Endothelial cell of umbilical vein (primary cell): ENCODE measurements around the gene EMC6. TPM values are rescaled to one million over a fixed set of nuclear protein-coding genes. Genes with fewer than 3 reads are reported as not detected.

Experiments used
- BruUV-seq: library from RNA; stranded (reverse); fragments of 400-500 nt; replicated peaks from 2 replicates; lab custom pipeline; 2021; lab: Mats Ljungman, UMichigan
- CTCF ChIA-PET: fragments of 300-600, 350-600 bp; sonication (Branson Sonifier 250); formaldehyde crosslinking; loops from one replicate; lab custom pipeline; 2021; ENCODE audit warnings: antibody characterized with exemption, inconsistent platforms; lab: Charles Lee
- POLR2A ChIA-PET: fragments of 300-600, 350-600 bp; sonication (Branson Sonifier 250); formaldehyde crosslinking; loops from one replicate; lab custom pipeline; 2021; ENCODE audit warnings: antibody characterized with exemption, inconsistent platforms; lab: Charles Lee
- DNase-seq: peaks from one replicate; pipeline ENCODE4 v3.0.0-alpha.2; 2011; ENCODE audit warnings: low read depth, low spot score
- FAIRE-seq: peaks from 2 replicates; lab custom pipeline; 2011; peaks lifted over from hg19 to GRCh38; lab: Jason Lieb, UNC
- H2AFZ ChIP-seq: 2 replicates; pipeline ENCODE4 v1.6.0; 2012; ENCODE audit warnings: low read depth, low read length, control low read depth, inconsistent platforms
- H3K27ac ChIP-seq: 2 replicates; pipeline ENCODE4 v1.5.1; 2011; ENCODE audit warnings: low read depth, mild to moderate bottlenecking, control low read depth, low read length, moderate library complexity; ENCODE audit not compliant: insufficient read depth
- H3K27me3 ChIP-seq, 2 experiments: 2 replicates each; pipeline versions ENCODE4 v1.6.0 to v1.6.1; 2011; ENCODE audit warnings: low read length in 2 of 2, mixed read lengths in 1 of 2; ENCODE audit not compliant: control insufficient read depth in 2 of 2, insufficient read depth in 2 of 2
- H3K36me3 ChIP-seq, 2 experiments: 2 replicates in 1 of 2; 3 replicates in 1 of 2; pipeline ENCODE4 v1.5.1; 2011; ENCODE audit warnings: low read length in 2 of 2, mild to moderate bottlenecking in 1 of 2, moderate library complexity in 1 of 2; ENCODE audit not compliant: control insufficient read depth in 2 of 2, insufficient read depth in 2 of 2; ENCODE audit errors: extremely low read depth in 1 of 2
- H3K4me1 ChIP-seq: 3 replicates; pipeline ENCODE4 v1.5.1; 2011; ENCODE audit warnings: mild to moderate bottlenecking, low read length; ENCODE audit not compliant: control insufficient read depth, insufficient read depth; ENCODE audit errors: extremely low read depth
- H3K4me2 ChIP-seq: 2 replicates; pipeline ENCODE4 v1.6.1; 2011; ENCODE audit warnings: low read length, control low read depth, mixed read lengths; ENCODE audit not compliant: insufficient read depth
- H3K4me3 ChIP-seq, 3 experiments: fragments of 200-600 bp in 1 of 3; sonication (generic), shearing (Covaris generic) in 1 of 3; replicated peaks in 1 of 3; 2 replicates each; pipeline ENCODE4 v1.5.1; 2011 to 2016; ENCODE audit warnings: control low read depth in 3 of 3, low read length in 3 of 3, mild to moderate bottlenecking in 2 of 3, inconsistent platforms in 1 of 3, low read depth in 1 of 3, moderate library complexity in 1 of 3; ENCODE audit not compliant: insufficient read depth in 1 of 3
- H3K79me2 ChIP-seq: 2 replicates; pipeline ENCODE4 v1.6.0; 2012; ENCODE audit warnings: low read length, inconsistent platforms; ENCODE audit not compliant: control insufficient read depth, insufficient read depth
- H3K9ac ChIP-seq: replicated peaks from 2 replicates; pipeline ENCODE3; 2011; ENCODE audit warnings: low read length, control low read depth; ENCODE audit not compliant: insufficient read depth; ENCODE audit errors: extremely low read depth
- H3K9me1 ChIP-seq: replicated peaks from 3 replicates; pipeline ENCODE4 v1.6.0; 2011; ENCODE audit warnings: mild to moderate bottlenecking, low read length; ENCODE audit not compliant: control insufficient read depth, insufficient read depth; ENCODE audit errors: extremely low read depth
- H3K9me3 ChIP-seq: replicated peaks from 2 replicates; pipeline ENCODE4 v1.5.1; 2012; ENCODE audit warnings: low read length, inconsistent platforms; ENCODE audit not compliant: control insufficient read depth, insufficient read depth
- H4K20me1 ChIP-seq: replicated peaks from 2 replicates; pipeline ENCODE3; 2011; ENCODE audit warnings: mild to moderate bottlenecking, low read length; ENCODE audit not compliant: control insufficient read depth, insufficient read depth; ENCODE audit errors: extremely low read depth
- EZH2 ChIP-seq: IDR thresholded peaks from 2 replicates; pipeline ENCODE4 v1.6.1; 2012; ENCODE audit warnings: borderline replicate concordance, low read depth, mild to moderate bottlenecking, moderate library complexity, low read length, inconsistent platforms; ENCODE audit not compliant: severe bottlenecking
- FOS ChIP-seq: IDR thresholded peaks from 2 replicates; pipeline ENCODE4 v1.6.1; 2011; ENCODE audit warnings: mild to moderate bottlenecking, low read length, moderate library complexity, borderline replicate concordance; ENCODE audit not compliant: insufficient read depth
- GATA2 ChIP-seq: IDR thresholded peaks from 2 replicates; pipeline ENCODE4 v1.7.0; 2011; ENCODE audit warnings: low read depth, mild to moderate bottlenecking, moderate library complexity, mixed read lengths, low read length; ENCODE audit not compliant: insufficient read length, insufficient read depth
- JUN ChIP-seq: IDR thresholded peaks from 2 replicates; pipeline ENCODE4 v1.6.1; 2011; ENCODE audit warnings: borderline replicate concordance, low read depth; ENCODE audit not compliant: insufficient read length, insufficient read depth
- MYC ChIP-seq: IDR thresholded peaks from one replicate; pipeline ENCODE4 v1.6.1; 2011; ENCODE audit warnings: mild to moderate bottlenecking, low read depth, low read length
- POLR2A ChIP-seq: IDR thresholded peaks from 2 replicates; pipeline ENCODE4 v1.6.1; 2012; ENCODE audit warnings: low read depth, mild to moderate bottlenecking, control low read depth, low read length
- POLR2AphosphoS5 ChIP-seq: IDR thresholded peaks from 2 replicates; pipeline ENCODE4 v1.6.1; 2012; ENCODE audit warnings: low read depth, mild to moderate bottlenecking, control low read depth, low read length, moderate library complexity; ENCODE audit not compliant: insufficient read depth
- dilution Hi-C: fragments of 300-500 bp; cut with MboI; formaldehyde crosslinking; loops from one replicate; pipeline ENCODE4 v1.15.0; 2019; ENCODE audit warnings: low sequenced_read_pairs; ENCODE audit not compliant: extremely low pct_ligation_motif_present
- intact Hi-C: fragments of 100-400 bp; cut with micrococcal nuclease; formaldehyde crosslinking; loops from one replicate; pipeline ENCODE4 v1.10.0; 2022
- polyA plus RNA-seq, 4 experiments: library from polyadenylated mRNA; depleted of rRNA in 3 of 4; stranded (reverse) in 3 of 4; unstranded in 1 of 4; fragments of >200 nt; gene quantifications; 2 replicates each; pipeline versions ENCODE4 v1.2.1 to v1.2.3, GENCODE V29; 2011 to 2012; ENCODE audit warnings: missing spikeins in 1 of 4
- total RNA-seq: library from RNA; stranded (reverse); gene quantifications from 2 replicates; pipeline ENCODE4 v1.2.3, GENCODE V29; 2021

Gene EMC6
- total and polyA plus RNA-seq, 2 donors (not counting 3 experiments of a cell fraction or from before 2014, with no cell fraction given): 54.0 to 105 TPM

- no peaks in the 10 kb centered on the region for H3K79me2 ChIP-seq
- dilution Hi-C loops (no loop called here), intact Hi-C loops (no loop called here)
- H3K9ac ChIP-seq: no peak overlapping the region
- no peaks in the 10 kb centered on the region for H4K20me1 ChIP-seq
- DNase-seq: peak; percentile 64
- H2AFZ ChIP-seq: no peak overlapping the region
- peaks cover 0 to 9% of the 10 kb centered on the region in 2 experiments for H3K36me3 ChIP-seq
- no peaks in the 10 kb centered on the region for H3K9me1 ChIP-seq
- TF ChIP-seq FOS (peak; percentile 67), JUN (peak; percentile 52), POLR2AphosphoS5 (peak; percentile 22), MYC (no peak)
- peak overlapping the region; percentile 21 for H3K4me2 ChIP-seq
- peak overlapping the region; percentile 12 for H3K27ac ChIP-seq
- CTCF ChIA-PET: interaction anchor here (1.0 to 1.3 kb wide), 5 partner anchors 8 to 28 kb away, joined by 3 to 6 read pairs (median 3); no protein-coding TSS in a partner anchor
- POLR2A ChIA-PET: interaction anchor here (1.1 kb wide), 1 partner anchor 43 kb away, joined by 3 read pairs; no protein-coding TSS in a partner anchor
- H3K4me3 ChIP-seq: no peak overlapping the region
- peaks cover 9% of the 10 kb centered on the region for H3K4me1 ChIP-seq
- no peaks in the 10 kb centered on the region for H3K27me3 ChIP-seq
- H3K9me3 ChIP-seq: no peaks in the 10 kb centered on the region
- no TSS peak for BruUV-seq
- peak; percentile 97 for FAIRE-seq
Observed at GRCh38 chr17:3710951-3711383, 42.4 kb downstream of the EMC6 start.

DNA sequence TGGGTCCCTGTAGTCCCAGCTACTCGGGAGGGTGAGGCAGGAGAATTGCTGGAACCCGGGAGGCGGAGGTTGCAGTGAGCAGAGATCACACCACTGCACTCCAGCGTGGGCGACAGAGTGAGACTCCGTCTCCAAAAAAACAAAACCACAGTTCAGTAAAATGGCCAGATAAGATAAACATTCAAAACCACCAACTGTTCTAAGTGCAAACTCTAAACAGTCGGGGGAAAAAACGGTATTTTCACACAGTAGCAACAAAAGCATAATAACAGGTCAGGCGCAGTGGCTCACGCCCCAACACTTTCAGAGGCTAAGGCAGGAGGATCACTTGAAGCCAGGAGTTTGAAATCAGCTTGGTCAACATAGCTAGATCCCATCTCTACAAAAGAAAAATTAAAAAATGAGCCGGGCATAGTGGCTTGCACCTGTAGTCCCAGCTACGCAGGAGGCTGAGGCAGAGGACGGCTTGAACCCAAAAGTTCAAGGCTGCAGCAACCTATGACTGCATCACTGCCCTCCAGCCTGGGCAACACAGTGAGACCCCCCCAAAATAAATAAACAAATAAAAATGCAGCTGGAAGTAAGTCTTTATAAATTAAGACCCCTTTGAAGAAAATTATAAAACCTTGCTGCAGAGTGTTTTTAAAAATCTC is 44.3 kb downstream of the EMC6 start:
- CTCF ChIA-PET: interaction anchor here (1.1 kb wide), 1 partner anchor 10 kb away, joined by 4 read pairs; the partner anchor contains the start of gene HASPIN
- Histone ChIP-seq H3K27ac (no peak overlapping the region), H4K20me1 (no peaks in the 10 kb centered on the region), H3K4me1 (peaks cover 9% of the 10 kb centered on the region), H2AFZ (no peak overlapping the region), H3K9me3 (no peaks in the 10 kb centered on the region), H3K9me1 (no peaks in the 10 kb centered on the region), H3K79me2 (no peaks in the 10 kb centered on the region), H3K9ac (no peak overlapping the region), H3K36me3 (peaks cover 9 to 14% of the 10 kb centered on the region in 2 experiments), H3K4me2 (no peak overlapping the region), H3K4me3 (no peak overlapping the region), H3K27me3 (no peaks in the 10 kb centered on the region)
- POLR2A ChIA-PET: no interaction called here
- intact Hi-C loops (no loop called here), dilution Hi-C loops (no loop called here)
- DNase-seq (no peak), FAIRE-seq (no peak)
- no TSS peak for BruUV-seq
- TF ChIP-seq GATA2: no peak
- no peak for TF ChIP-seq EZH2
- no peak for TF ChIP-seq FOS
- no peak for TF ChIP-seq POLR2A
- TF ChIP-seq JUN: no peak
- no peak for TF ChIP-seq MYC
- no peak for TF ChIP-seq POLR2AphosphoS5
